Mesothelial cell of epicardium (in vitro differentiated cells): Measurements from ENCODE around the gene ST3GAL3. TPM values are rescaled to one million over a fixed set of nuclear protein-coding genes. Genes with fewer than 3 reads are reported as not detected.

Experiments
- DNase-seq, 2 experiments: peaks; one replicate each; pipeline ENCODE4 v3.0.0; 2021; ENCODE audit warnings: low spot score in 2 of 2; ENCODE audit not compliant: unreplicated experiment in 2 of 2
- H3K27ac Mint-ChIP-seq: 2 replicates; pipeline ENCODE4 v1.8.0; 2021; ENCODE audit warnings: mixed read lengths
- H3K27me3 Mint-ChIP-seq: 2 replicates; pipeline ENCODE4 v1.8.0; 2021; ENCODE audit warnings: low read depth, mixed read lengths
- H3K36me3 Mint-ChIP-seq: 2 replicates; pipeline ENCODE4 v1.8.0; 2021; ENCODE audit warnings: mixed read lengths
- H3K4me1 Mint-ChIP-seq: 2 replicates; pipeline ENCODE4 v1.8.0; 2021; ENCODE audit warnings: mixed read lengths
- H3K4me3 Mint-ChIP-seq: 2 replicates; pipeline ENCODE4 v1.8.0; 2021; ENCODE audit warnings: mild to moderate bottlenecking, moderate library complexity, mixed read lengths
- H3K9me3 Mint-ChIP-seq: 2 replicates; pipeline ENCODE4 v1.8.0; 2021; ENCODE audit warnings: mixed read lengths
- total RNA-seq: library from RNA; stranded (reverse); gene quantifications from 3 replicates; pipeline ENCODE4 v1.2.1, GENCODE V29; 2021
- TF ChIP-seq, protein P1 (sequence below): fragments of 200-600 bp; sonication (generic); IDR thresholded peaks from one replicate; pipeline ENCODE4 v1.5.0; 2021; ENCODE audit warnings: antibody characterized with exemption; ENCODE audit not compliant: unreplicated experiment

Gene ST3GAL3
- total RNA-seq, 1 donor from 2014 or later, result 31.0 TPM

DNA sequence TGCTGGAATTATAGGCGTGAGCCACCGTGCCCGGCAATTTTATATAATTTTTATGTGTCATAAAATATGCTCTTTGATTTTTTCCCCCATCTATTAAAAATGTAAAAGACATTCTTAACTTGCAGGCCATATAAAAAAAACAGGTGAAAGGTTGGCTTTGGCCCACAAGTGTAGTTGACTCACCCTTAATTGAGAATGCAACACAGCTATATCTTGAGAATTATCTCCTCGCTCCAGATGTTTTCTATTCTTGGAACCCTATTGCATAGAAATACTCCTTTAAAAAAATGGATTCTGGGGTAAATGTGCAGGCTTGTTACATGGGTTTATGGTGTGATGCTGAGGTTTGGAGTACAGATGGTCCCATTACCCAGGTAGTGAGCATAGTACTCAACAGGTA is 112.0 kb downstream of the ST3GAL3 start:
- Mint-ChIP-seq H3K36me3 (peaks cover 39% of the 10 kb centered on the region), H3K27ac (no peak overlapping the region), H3K27me3 (no peaks in the 10 kb centered on the region), H3K4me1 (peaks cover 2% of the 10 kb centered on the region), H3K9me3 (peaks cover 24% of the 10 kb centered on the region), H3K4me3 (no peak overlapping the region)
- DNase-seq, result no peak
- TF ChIP-seq, protein P1, sequence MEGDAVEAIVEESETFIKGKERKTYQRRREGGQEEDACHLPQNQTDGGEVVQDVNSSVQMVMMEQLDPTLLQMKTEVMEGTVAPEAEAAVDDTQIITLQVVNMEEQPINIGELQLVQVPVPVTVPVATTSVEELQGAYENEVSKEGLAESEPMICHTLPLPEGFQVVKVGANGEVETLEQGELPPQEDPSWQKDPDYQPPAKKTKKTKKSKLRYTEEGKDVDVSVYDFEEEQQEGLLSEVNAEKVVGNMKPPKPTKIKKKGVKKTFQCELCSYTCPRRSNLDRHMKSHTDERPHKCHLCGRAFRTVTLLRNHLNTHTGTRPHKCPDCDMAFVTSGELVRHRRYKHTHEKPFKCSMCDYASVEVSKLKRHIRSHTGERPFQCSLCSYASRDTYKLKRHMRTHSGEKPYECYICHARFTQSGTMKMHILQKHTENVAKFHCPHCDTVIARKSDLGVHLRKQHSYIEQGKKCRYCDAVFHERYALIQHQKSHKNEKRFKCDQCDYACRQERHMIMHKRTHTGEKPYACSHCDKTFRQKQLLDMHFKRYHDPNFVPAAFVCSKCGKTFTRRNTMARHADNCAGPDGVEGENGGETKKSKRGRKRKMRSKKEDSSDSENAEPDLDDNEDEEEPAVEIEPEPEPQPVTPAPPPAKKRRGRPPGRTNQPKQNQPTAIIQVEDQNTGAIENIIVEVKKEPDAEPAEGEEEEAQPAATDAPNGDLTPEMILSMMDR, result no peak

GRCh38 chr1:43821471-43821870 is 114.1 kb downstream of the ST3GAL3 start:
- Mint-ChIP-seq H3K27ac (no peak overlapping the region), H3K27me3 (no peaks in the 10 kb centered on the region), H3K4me1 (peaks cover 7% of the 10 kb centered on the region), H3K9me3 (peaks cover 24% of the 10 kb centered on the region), H3K4me3 (no peak overlapping the region), H3K36me3 (peaks cover 31% of the 10 kb centered on the region)
- DNase-seq, result no peak
- TF ChIP-seq, protein P1, result no peak

GRCh38 chr1:43822040-43822690 is 114.8 kb downstream of the ST3GAL3 start:
- Mint-ChIP-seq H3K27me3 (no peaks in the 10 kb centered on the region), H3K36me3 (peaks cover 31% of the 10 kb centered on the region), H3K4me1 (peaks cover 7% of the 10 kb centered on the region), H3K27ac (no peak overlapping the region), H3K4me3 (no peak overlapping the region), H3K9me3 (peaks cover 24% of the 10 kb centered on the region)
- TF ChIP-seq, protein P1, result no peak
- DNase-seq, result no peak

DNA sequence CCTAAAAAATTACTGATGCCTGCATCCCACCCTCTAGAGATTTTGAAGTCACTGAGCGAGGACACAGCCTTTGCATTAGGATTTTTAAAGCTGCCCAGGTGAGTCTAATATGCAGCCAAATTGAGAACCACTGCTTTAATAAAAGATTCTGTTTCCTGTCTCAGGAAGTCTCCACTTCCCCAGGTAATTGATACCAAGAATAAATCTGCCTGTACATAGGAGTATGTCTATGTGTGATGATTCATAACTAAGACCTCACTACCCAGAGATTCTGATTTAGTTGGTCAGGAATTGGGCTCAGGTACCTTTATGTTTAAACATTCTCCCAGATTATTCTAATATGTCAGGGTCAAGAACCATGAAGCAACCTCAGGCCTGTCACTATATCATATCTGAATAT is 117.5 kb downstream of the ST3GAL3 start:
- Mint-ChIP-seq H3K36me3 (peaks cover 18% of the 10 kb centered on the region), H3K27me3 (no peaks in the 10 kb centered on the region), H3K4me3 (no peak overlapping the region), H3K4me1 (peaks cover 7% of the 10 kb centered on the region), H3K9me3 (peaks cover 8% of the 10 kb centered on the region), H3K27ac (no peak overlapping the region)
- no peak for DNase-seq
- TF ChIP-seq, protein P1, result no peak

DNA sequence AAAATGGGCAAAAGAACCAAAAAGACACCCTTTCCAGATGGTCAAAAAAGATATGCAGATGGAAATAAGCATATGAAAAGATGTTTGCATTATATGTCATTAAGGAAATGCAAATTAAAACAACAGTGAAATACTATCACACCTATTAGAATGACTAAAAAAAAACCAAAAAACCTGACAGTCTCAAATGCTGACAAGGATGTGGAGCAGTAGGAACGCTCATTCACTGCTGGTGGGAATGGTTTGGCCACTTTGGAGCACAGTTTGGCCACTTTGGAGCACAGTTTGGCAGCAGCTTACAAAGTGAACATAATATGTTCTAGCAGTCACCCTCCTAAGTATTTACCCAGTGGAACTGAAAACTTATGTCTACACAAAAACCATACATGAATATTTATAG is 121.2 kb downstream of the ST3GAL3 start:
- no peak for DNase-seq
- Mint-ChIP-seq H3K9me3 (no peaks in the 10 kb centered on the region), H3K36me3 (peaks cover 5% of the 10 kb centered on the region), H3K27ac (no peak overlapping the region), H3K4me3 (no peak overlapping the region), H3K27me3 (no peaks in the 10 kb centered on the region), H3K4me1 (peaks cover 7% of the 10 kb centered on the region)
- TF ChIP-seq, protein P1, result no peak

DNA sequence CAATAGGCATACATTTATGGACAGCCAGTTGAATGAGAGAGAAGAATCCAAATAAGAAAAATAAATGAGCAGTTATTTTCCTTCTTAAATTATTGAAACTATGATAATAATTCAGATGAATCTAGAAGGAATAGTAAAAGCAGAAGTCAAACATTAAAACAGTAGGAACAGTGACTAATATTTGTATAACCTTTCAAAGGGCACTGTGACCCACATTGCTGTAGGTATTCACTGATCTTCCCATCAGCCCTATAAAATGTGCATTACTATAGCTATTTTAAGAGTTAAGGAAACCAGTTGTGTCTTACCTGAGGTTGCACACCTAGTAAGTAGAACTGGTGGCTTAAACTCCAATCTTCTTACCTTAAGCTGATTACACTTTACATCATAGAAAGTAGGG is 123.5 kb downstream of the ST3GAL3 start:
- H3K4me1 Mint-ChIP-seq, result peaks cover 15% of the 10 kb centered on the region
- no peaks in the 10 kb centered on the region for H3K27me3 Mint-ChIP-seq
- H3K9me3 Mint-ChIP-seq, result no peaks in the 10 kb centered on the region
- no peak overlapping the region for H3K27ac Mint-ChIP-seq
- no peak overlapping the region for H3K4me3 Mint-ChIP-seq
- TF ChIP-seq, protein P1, result no peak
- no peak for DNase-seq
- peaks cover 8% of the 10 kb centered on the region for H3K36me3 Mint-ChIP-seq
